ENCODE results near the gene SLC10A7.

DNA sequence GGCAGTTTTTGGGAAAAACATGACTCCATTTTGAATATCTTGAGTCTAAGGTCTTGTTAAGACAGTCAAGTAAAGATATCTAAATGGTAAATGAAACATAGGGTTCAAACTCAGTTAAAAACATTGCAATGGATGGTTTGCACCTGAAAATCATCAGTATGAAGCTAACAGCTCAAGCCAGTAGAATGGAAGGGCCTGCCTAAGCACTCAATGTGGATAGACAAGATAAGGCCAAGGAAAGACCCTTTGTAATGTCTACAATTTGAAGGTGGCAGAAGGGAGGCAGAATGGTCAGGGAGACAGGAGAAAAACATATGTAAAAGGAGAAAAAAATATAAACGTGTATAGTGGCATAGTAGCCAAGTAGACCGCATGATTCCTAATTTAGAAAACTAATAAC is 229.2 kb downstream of the SLC10A7 start:
- no peak for TF ChIP-seq CTCF (IDR thresholded peaks at IDR 0.05; ENCODE audit: low read depth, low read length, poor library complexity, severe bottlenecking)
- no peak for TF ChIP-seq EZH2phosphoT487 (IDR thresholded peaks at IDR 0.05; ENCODE audit: borderline replicate concordance, low read length)

Measured in DOHH2 (cell line).